Mesendoderm (in vitro differentiated cells): ENCODE results near the gene KMT2D.

ENCODE experiments used
- DNase-seq: peaks from one replicate; pipeline ENCODE4 v3.0.0; 2013
- H2AK5ac ChIP-seq: 2 replicates; pipeline ENCODE4 v1.6.1; 2013; ENCODE audit warnings: low read length, inconsistent platforms
- H2BK120ac ChIP-seq: 2 replicates; pipeline ENCODE4 v1.6.1; 2013; ENCODE audit warnings: low read depth, mild to moderate bottlenecking, low read length, moderate library complexity, mixed read lengths
- H2BK15ac ChIP-seq: replicated peaks from 2 replicates; pipeline ENCODE4 v1.6.1; 2013; ENCODE audit warnings: low read depth, mild to moderate bottlenecking, moderate library complexity
- H2BK5ac ChIP-seq: 2 replicates; pipeline ENCODE4 v1.6.1; 2013; ENCODE audit warnings: low read length, inconsistent platforms
- H3K18ac ChIP-seq: 2 replicates; pipeline ENCODE4 v1.6.1; 2013; ENCODE audit warnings: mild to moderate bottlenecking, low read length, mixed read lengths
- H3K23ac ChIP-seq: one replicate; pipeline ENCODE4 v1.6.1; 2013; ENCODE audit warnings: low read length
- H3K27ac ChIP-seq: 2 replicates; pipeline ENCODE4 v1.5.1; 2013; ENCODE audit warnings: low read depth, mild to moderate bottlenecking, inconsistent platforms, low read length, moderate library complexity
- H3K27me3 ChIP-seq: 2 replicates; pipeline ENCODE4 v1.6.1; 2013; ENCODE audit warnings: low read length, control low read depth, mild to moderate bottlenecking, inconsistent platforms; ENCODE audit not compliant: insufficient read depth, poor library complexity
- H3K36me3 ChIP-seq: 2 replicates; pipeline ENCODE4 v1.6.1; 2013; ENCODE audit warnings: low read length, inconsistent platforms; ENCODE audit not compliant: control insufficient read depth, insufficient read depth
- H3K4ac ChIP-seq: one replicate; pipeline ENCODE4 v1.6.1; 2013; ENCODE audit warnings: low read depth, mild to moderate bottlenecking, low read length, moderate library complexity
- H3K4me1 ChIP-seq: 2 replicates; pipeline ENCODE4 v1.6.1; 2013; ENCODE audit warnings: low read depth, low read length, inconsistent platforms; ENCODE audit not compliant: control insufficient read depth
- H3K4me2 ChIP-seq: 2 replicates; pipeline ENCODE4 v1.6.1; 2013; ENCODE audit warnings: low read length
- H3K4me3 ChIP-seq: 2 replicates; pipeline ENCODE4 v1.5.1; 2013; ENCODE audit warnings: mild to moderate bottlenecking, low read length
- H3K56ac ChIP-seq: one replicate; pipeline ENCODE4 v1.6.1; 2013; ENCODE audit warnings: low read length
- H3K79me1 ChIP-seq: 2 replicates; pipeline ENCODE4 v1.6.1; 2013; ENCODE audit warnings: low read length, inconsistent platforms
- H3K79me2 ChIP-seq: 2 replicates; pipeline ENCODE4 v1.6.1; 2013; ENCODE audit warnings: mild to moderate bottlenecking, low read length; ENCODE audit not compliant: control insufficient read depth, insufficient read depth
- H3K9ac ChIP-seq: 2 replicates; pipeline ENCODE4 v1.6.1; 2013; ENCODE audit warnings: low read length, inconsistent platforms
- H4K5ac ChIP-seq: one replicate; pipeline ENCODE4 v1.6.1; 2013; ENCODE audit warnings: low read length
- H4K8ac ChIP-seq: one replicate; pipeline ENCODE4 v1.6.1; 2013; ENCODE audit warnings: low read depth, mild to moderate bottlenecking, control low read depth, low read length, moderate library complexity
- WGBS: extraction: QIAGEN DNeasy Blood & Tissue Kit; methylation state at CpG from one replicate; pipeline ENCODE4 v1.1.7; 2013; ENCODE audit warnings: low lambda C conversion rate, missing lambda C conversion rate; ENCODE audit not compliant: insufficient coverage; ENCODE audit errors: extremely low coverage; 5-methylcytosine and 5-hydroxymethylcytosine counted together

Gene KMT2D

DNA sequence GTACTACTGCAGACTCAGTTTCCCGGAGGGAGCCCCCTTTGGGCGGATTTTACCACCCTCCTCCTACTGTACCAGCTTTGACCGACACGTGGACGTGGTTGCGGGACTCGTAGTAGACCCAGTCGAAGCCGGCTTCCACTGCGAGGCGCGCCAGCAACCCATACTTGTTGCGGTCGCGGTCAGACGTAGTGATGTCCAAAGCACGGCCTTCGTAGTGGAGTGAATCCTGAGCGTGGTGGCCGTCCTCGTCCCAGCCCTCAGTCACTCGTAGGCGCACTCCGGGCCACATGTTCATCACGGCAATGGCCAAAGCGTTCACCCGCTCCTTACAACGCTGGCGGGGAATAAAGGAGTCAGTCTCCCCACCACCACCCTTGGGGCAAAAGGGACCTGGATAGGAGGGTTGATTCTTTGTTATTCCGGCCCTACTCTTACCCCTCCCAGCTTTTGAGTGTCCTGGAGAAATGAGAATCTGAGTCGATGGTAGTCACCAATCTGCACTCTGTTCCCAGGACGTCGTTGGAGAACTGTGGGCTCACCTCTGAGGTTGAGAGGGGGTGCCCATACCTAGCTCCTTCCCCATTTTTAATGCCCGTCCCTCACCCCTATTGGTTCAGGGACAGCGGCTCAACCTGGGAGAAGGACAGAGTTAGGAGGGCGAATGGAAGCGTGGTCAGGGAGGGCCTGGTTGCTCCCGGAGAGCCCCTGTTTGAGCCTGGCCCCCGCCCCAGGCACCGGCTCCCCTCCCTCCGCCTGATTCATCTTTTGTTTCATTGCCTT lies 30.7 kb upstream of the KMT2D start:
- H3K27me3 ChIP-seq: peaks cover 65% of the 10 kb centered on the region
- no peak overlapping the region for H2BK120ac ChIP-seq
- H3K4me3 ChIP-seq: no peak overlapping the region
- no peak overlapping the region for H2AK5ac ChIP-seq
- H3K9ac ChIP-seq: no peak overlapping the region
- no peak overlapping the region for H3K4ac ChIP-seq
- H4K5ac ChIP-seq: no peak overlapping the region
- H3K79me1 ChIP-seq: no peaks in the 10 kb centered on the region
- no peak for DNase-seq
- H2BK5ac ChIP-seq: no peak overlapping the region
- WGBS: no CpG with 5 or more reads among the region's 41 CpGs
- H3K27ac ChIP-seq: no peak overlapping the region
- H2BK15ac ChIP-seq: no peak overlapping the region
- no peak overlapping the region for H3K56ac ChIP-seq
- peaks cover 3% of the 10 kb centered on the region for H3K4me1 ChIP-seq
- H3K18ac ChIP-seq: no peak overlapping the region
- no peaks in the 10 kb centered on the region for H3K36me3 ChIP-seq
- no peaks in the 10 kb centered on the region for H3K79me2 ChIP-seq
- H4K8ac ChIP-seq: no peak overlapping the region
- no peak overlapping the region for H3K23ac ChIP-seq
- no peak overlapping the region for H3K4me2 ChIP-seq

DNA sequence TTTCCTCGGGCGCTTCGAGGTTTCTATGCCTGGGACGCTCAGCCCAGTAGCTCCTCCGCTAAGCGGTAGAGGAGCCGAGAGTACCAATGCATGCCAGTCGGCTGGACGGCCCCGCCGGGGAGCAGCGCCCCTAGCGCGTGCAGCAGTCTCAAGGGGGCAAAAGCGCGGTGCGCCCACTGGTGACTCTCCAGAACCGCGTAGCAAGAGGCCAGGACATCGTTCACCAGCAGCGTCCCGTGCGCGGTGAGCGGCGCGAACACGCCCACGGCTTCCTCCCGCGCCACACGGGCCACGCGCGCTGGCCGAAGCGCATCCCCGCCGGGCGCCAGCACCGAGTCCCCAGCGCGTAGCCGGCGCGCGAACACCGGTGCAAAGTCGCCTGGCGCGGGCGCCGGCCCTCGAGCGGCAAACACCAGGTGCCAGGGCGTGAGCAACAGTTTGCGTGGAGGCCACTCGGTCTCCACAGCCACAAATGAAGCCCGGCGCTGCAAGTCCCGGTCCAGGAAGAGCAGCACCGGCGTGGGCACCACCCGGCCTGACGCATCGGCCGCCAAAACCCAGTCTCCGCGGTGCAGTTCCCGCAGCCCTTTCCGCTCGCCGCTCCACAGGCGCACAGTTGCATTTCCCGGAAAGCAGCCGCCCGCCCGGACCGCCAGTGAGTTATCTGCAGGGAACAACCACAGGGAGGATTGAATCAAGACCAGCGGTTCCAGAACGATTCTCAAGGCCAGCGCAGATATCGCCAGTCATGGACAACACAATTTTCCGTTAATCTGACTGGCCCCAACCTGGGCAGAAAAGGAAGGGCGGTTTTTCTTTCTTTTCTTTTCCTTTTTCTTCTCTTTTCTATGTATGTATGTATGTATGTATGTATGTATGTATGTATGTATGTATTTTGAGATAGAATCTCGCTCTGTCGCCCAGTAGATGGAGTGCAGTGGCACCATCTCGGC lies 29.5 kb upstream of the KMT2D start:
- Histone ChIP-seq H3K4me3 (no peak overlapping the region), H3K4ac (no peak overlapping the region), H2BK15ac (no peak overlapping the region), H3K36me3 (no peaks in the 10 kb centered on the region), H3K79me1 (no peaks in the 10 kb centered on the region), H3K27ac (no peak overlapping the region), H4K8ac (no peak overlapping the region), H3K9ac (no peak overlapping the region), H3K56ac (no peak overlapping the region), H3K18ac (no peak overlapping the region), H4K5ac (no peak overlapping the region), H3K4me1 (peaks cover 3% of the 10 kb centered on the region), H3K27me3 (peaks cover 63% of the 10 kb centered on the region), H3K79me2 (no peaks in the 10 kb centered on the region), H2BK5ac (no peak overlapping the region), H3K4me2 (no peak overlapping the region), H2BK120ac (no peak overlapping the region), H2AK5ac (no peak overlapping the region), H3K23ac (peak overlapping the region; percentile 29)
- DNase-seq: no peak
- no CpG with 5 or more reads among the region's 88 CpGs for WGBS

DNA sequence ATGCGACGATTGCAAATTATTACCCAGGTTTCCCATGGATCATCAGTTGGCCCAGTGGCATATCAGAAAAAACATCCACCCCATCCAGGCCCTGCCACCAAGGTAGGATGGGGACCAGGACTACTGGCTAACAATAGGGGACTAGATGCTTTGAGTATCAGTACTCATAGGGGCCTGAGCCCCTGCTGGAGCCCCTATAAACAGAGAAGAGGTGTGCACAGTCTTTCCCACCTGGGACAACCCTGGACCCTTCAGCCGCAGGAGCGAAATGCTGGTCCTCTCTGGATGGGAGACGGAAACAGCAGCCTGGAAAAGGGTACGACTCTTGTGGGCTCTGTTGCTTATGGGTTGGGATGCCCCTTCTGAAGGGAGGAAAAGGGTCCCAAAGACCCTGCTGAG lies 28.3 kb upstream of the KMT2D start:
- Histone ChIP-seq H2AK5ac (no peak overlapping the region), H3K4me3 (no peak overlapping the region), H4K8ac (no peak overlapping the region), H3K27ac (no peak overlapping the region), H3K9ac (no peak overlapping the region), H3K79me2 (no peaks in the 10 kb centered on the region), H2BK15ac (no peak overlapping the region), H3K27me3 (peaks cover 55% of the 10 kb centered on the region), H3K4me1 (peaks cover 3% of the 10 kb centered on the region), H3K4ac (no peak overlapping the region), H2BK5ac (no peak overlapping the region), H3K4me2 (no peak overlapping the region), H2BK120ac (no peak overlapping the region), H3K18ac (no peak overlapping the region), H3K56ac (no peak overlapping the region), H4K5ac (no peak overlapping the region), H3K23ac (no peak overlapping the region), H3K36me3 (no peaks in the 10 kb centered on the region), H3K79me1 (no peaks in the 10 kb centered on the region)
- WGBS: no CpG with 5 or more reads among the region's 6 CpGs
- DNase-seq: no peak

DNA sequence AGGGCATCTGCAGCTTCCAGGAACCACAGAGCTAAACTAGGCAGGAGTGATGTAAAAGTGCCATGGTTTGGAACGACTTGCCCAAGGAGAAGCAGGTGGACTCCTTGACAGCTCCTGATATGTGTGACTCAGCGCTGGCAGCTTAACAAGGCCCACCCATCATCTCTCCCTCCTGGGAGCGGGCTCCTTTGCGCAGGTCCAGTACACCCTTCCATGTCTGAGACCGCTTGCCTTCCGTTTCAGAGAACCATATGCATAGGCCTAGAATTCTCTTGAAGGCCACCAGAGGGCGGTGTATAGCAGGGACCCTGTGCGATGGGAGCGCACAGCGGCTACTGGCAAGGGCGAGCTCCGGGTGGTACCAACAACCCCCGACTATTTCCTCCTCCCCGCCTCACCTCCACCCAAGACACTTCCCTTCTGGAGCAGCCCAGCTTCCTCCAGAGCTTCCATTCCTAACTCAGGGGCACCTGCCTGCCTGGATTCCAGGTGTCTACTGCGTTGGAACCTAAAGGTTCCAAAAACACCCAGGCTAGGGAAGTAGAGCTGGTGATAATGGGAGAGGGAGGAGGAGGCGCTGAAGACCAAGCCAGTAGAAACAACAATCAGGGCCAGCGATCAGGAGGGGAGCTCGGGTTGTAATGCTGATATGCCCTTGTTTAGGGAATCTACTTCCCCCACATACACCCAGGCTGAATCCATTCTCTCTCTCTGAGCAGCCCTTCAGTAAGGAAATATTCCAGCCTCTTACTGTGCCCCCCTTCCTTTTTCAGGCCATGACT lies 27.7 kb upstream of the KMT2D start:
- Histone ChIP-seq H3K56ac (peak overlapping the region; percentile 56), H3K4me2 (peak overlapping the region; percentile 61), H3K27ac (no peak overlapping the region), H3K79me1 (no peaks in the 10 kb centered on the region), H3K4me3 (no peak overlapping the region), H3K18ac (no peak overlapping the region), H4K5ac (no peak overlapping the region), H3K9ac (no peak overlapping the region), H3K4me1 (peaks cover 3% of the 10 kb centered on the region), H2AK5ac (no peak overlapping the region), H3K79me2 (no peaks in the 10 kb centered on the region), H2BK15ac (no peak overlapping the region), H3K36me3 (no peaks in the 10 kb centered on the region), H3K4ac (no peak overlapping the region), H3K27me3 (peaks cover 49% of the 10 kb centered on the region), H3K23ac (no peak overlapping the region), H4K8ac (no peak overlapping the region), H2BK120ac (no peak overlapping the region), H2BK5ac (no peak overlapping the region)
- no CpG with 5 or more reads among the region's 18 CpGs for WGBS
- peak; percentile 87 for DNase-seq

DNA sequence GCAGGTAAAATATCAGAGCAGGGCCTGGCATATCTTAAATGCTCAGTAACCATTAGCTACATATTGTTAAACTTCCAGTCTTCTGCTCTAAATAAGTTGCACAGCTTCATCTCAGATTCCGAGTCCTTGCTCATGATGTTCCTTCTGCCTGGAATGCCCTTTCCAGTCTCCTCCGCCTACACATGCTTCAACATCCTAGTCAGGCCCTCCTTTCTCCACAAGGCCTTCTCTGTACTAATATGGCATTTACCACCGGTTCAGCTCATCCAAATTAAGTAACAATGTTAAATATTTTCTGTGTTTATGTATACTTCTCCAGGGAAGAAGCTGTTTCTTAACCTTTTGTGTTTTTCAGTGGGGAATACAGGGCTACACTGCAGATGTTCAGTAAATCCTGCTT lies 25.5 kb upstream of the KMT2D start:
- H4K5ac ChIP-seq: no peak overlapping the region
- H3K56ac ChIP-seq: no peak overlapping the region
- no peak overlapping the region for H2BK15ac ChIP-seq
- no peak overlapping the region for H3K9ac ChIP-seq
- no peaks in the 10 kb centered on the region for H3K36me3 ChIP-seq
- H3K4me1 ChIP-seq: peaks cover 3% of the 10 kb centered on the region
- no peak overlapping the region for H3K4me2 ChIP-seq
- H3K4me3 ChIP-seq: no peak overlapping the region
- no peaks in the 10 kb centered on the region for H3K79me2 ChIP-seq
- no peak overlapping the region for H2BK120ac ChIP-seq
- H2AK5ac ChIP-seq: no peak overlapping the region
- no peak overlapping the region for H4K8ac ChIP-seq
- no peaks in the 10 kb centered on the region for H3K79me1 ChIP-seq
- no peak overlapping the region for H3K23ac ChIP-seq
- no peak overlapping the region for H3K4ac ChIP-seq
- no peak overlapping the region for H3K27ac ChIP-seq
- WGBS: no CpG with 5 or more reads among the region's 3 CpGs
- H3K27me3 ChIP-seq: peaks cover 32% of the 10 kb centered on the region
- no peak for DNase-seq
- no peak overlapping the region for H2BK5ac ChIP-seq
- no peak overlapping the region for H3K18ac ChIP-seq
